Measurements from ENCODE around the gene ANO5. TPM values are rescaled to one million over a fixed set of nuclear protein-coding genes. Genes with fewer than 3 reads are reported as not detected.

The ANO5 gene
- total RNA-seq, 1 experiment from 2014 or later = 3.4 TPM

DNA sequence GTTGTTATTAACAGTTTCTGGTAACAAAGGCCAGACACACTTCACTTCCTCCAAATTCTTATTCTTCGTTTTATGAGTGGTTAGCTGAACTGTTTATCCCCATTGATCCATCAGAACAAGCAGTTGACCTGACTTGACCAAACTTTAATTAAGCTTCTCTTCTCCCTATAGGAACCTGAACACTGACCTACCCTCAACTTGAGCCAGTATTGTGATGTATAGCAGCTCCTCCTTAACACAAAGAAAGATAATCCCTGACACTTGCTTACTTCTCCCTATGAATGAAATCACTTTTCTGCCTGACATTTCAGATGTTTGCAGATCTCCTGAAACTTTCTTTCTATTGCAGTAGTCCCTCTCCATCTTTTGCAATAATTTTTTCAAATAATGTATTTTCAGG is 41.9 kb downstream of the ANO5 start:
- Mint-ChIP-seq H3K27me3 (ENCODE audit: low read depth) (no peaks in the 10 kb centered on the region), H3K27ac (peak overlapping the region in 1 of 3 experiments; percentile 45; a peak in 3 of 7 replicates), H3K36me3 (ENCODE audit: insufficient read depth in 1 of 3, low read depth in 3 of 3) (no peaks in the 10 kb centered on the region; a peak in 3 of 7 replicates), H3K9me3 (no peaks in the 10 kb centered on the region), H3K4me3 (peak overlapping the region in 1 of 2 experiments; percentile 6; a peak in 1 of 5 replicates), H3K4me1 (peaks cover 25 to 32% of the 10 kb centered on the region in 2 experiments)
- no peak overlapping the region for H4K91ac ChIP-seq (ENCODE audit: insufficient read length, low read depth, low read length)
- H2BK12ac ChIP-seq (ENCODE audit: insufficient read length, low read depth, low read length) = no peak overlapping the region
- no peak overlapping the region for H3K56ac ChIP-seq (ENCODE audit: insufficient read length, low read depth, low read length)
- H2BK20ac ChIP-seq (ENCODE audit: low read depth, low read length, poor library complexity, severe bottlenecking) = no peak overlapping the region
- no peak overlapping the region for H2AK5ac ChIP-seq (ENCODE audit: insufficient read length, low read length)
- no peak overlapping the region for H2BK120ac ChIP-seq (ENCODE audit: low read depth, low read length, poor library complexity, severe bottlenecking)
- H3K79me1 ChIP-seq (ENCODE audit: insufficient read depth, low read depth, low read length, poor library complexity, severe bottlenecking) = no peaks in the 10 kb centered on the region
- no peaks in the 10 kb centered on the region for H3K4me1 ChIP-seq (ENCODE audit: insufficient read depth, low read length)
- H3K18ac ChIP-seq (ENCODE audit: insufficient read length, low read depth, low read length) = no peak overlapping the region
- H3K23ac ChIP-seq (ENCODE audit: insufficient read length, low read depth, low read length) = no peak overlapping the region
- no peak overlapping the region for H2BK15ac ChIP-seq (ENCODE audit: low read depth, low read length)
- no peak overlapping the region for H3K4ac ChIP-seq (ENCODE audit: low read depth, low read length)
- no peaks in the 10 kb centered on the region for H3K79me2 ChIP-seq (ENCODE audit: insufficient read depth, low read length)
- no peaks in the 10 kb centered on the region for H4K20me1 ChIP-seq (ENCODE audit: control insufficient read depth, insufficient read depth, insufficient read length)
- no peak overlapping the region for H3K14ac ChIP-seq (ENCODE audit: insufficient read depth, low read length)
- H3K27ac ChIP-seq (ENCODE audit: insufficient read length, low read depth, low read length) = no peak overlapping the region
- DNase-seq = peak; percentile 28
- no peak overlapping the region for H3K9ac ChIP-seq (ENCODE audit: extremely low read depth, insufficient read length, low read length)
- H3K23me2 ChIP-seq (ENCODE audit: insufficient read length, low read depth, low read length, poor library complexity, severe bottlenecking) = no peaks in the 10 kb centered on the region
- H3K4me2 ChIP-seq (ENCODE audit: insufficient read depth, insufficient read length, low read length) = peak overlapping the region; percentile 31
- no peak overlapping the region for H4K5ac ChIP-seq (ENCODE audit: insufficient read length, low read depth, low read length)
- H2AFZ ChIP-seq (ENCODE audit: low read length) = no peak overlapping the region
- WGBS (ENCODE audit: extremely low coverage, insufficient read length, low lambda C conversion rate) = no CpG with 5 or more reads among the region's 1 CpG
- no peaks in the 10 kb centered on the region for H3K27me3 ChIP-seq (ENCODE audit: insufficient read depth, low read length)
- H3T11ph ChIP-seq (ENCODE audit: low read length) = no peak overlapping the region
- no peak overlapping the region for H4K8ac ChIP-seq (replicated peaks; ENCODE audit: insufficient read length, low read depth, low read length)
- H3K9me3 ChIP-seq (ENCODE audit: control insufficient read depth, low read depth, low read length) = no peaks in the 10 kb centered on the region
- no peak overlapping the region for H2BK5ac ChIP-seq (ENCODE audit: insufficient read length, low read length)
- TF ChIP-seq, protein P1, sequence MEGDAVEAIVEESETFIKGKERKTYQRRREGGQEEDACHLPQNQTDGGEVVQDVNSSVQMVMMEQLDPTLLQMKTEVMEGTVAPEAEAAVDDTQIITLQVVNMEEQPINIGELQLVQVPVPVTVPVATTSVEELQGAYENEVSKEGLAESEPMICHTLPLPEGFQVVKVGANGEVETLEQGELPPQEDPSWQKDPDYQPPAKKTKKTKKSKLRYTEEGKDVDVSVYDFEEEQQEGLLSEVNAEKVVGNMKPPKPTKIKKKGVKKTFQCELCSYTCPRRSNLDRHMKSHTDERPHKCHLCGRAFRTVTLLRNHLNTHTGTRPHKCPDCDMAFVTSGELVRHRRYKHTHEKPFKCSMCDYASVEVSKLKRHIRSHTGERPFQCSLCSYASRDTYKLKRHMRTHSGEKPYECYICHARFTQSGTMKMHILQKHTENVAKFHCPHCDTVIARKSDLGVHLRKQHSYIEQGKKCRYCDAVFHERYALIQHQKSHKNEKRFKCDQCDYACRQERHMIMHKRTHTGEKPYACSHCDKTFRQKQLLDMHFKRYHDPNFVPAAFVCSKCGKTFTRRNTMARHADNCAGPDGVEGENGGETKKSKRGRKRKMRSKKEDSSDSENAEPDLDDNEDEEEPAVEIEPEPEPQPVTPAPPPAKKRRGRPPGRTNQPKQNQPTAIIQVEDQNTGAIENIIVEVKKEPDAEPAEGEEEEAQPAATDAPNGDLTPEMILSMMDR (conservative IDR thresholded peaks at IDR 0.05) = no peak

Data from H9 (cell line).